CD4-positive, alpha-beta T cell treated with Interleukin-6 for 4 hours (primary cell): ENCODE data around the gene RNF43.

Source experiments
- DNase-seq: peaks from one replicate; pipeline ENCODE4 v3.0.0-alpha.2; 2020; ENCODE audit warnings: mixed read lengths

The RNF43 gene

GRCh38 chr17:58380207-58381123 lies 36.9 kb downstream of the RNF43 start:
- no peak for DNase-seq

- no peak for DNase-seq
These were observed 37.9 kb downstream of the RNF43 start for GRCh38 chr17:58379511-58379824.

DNA sequence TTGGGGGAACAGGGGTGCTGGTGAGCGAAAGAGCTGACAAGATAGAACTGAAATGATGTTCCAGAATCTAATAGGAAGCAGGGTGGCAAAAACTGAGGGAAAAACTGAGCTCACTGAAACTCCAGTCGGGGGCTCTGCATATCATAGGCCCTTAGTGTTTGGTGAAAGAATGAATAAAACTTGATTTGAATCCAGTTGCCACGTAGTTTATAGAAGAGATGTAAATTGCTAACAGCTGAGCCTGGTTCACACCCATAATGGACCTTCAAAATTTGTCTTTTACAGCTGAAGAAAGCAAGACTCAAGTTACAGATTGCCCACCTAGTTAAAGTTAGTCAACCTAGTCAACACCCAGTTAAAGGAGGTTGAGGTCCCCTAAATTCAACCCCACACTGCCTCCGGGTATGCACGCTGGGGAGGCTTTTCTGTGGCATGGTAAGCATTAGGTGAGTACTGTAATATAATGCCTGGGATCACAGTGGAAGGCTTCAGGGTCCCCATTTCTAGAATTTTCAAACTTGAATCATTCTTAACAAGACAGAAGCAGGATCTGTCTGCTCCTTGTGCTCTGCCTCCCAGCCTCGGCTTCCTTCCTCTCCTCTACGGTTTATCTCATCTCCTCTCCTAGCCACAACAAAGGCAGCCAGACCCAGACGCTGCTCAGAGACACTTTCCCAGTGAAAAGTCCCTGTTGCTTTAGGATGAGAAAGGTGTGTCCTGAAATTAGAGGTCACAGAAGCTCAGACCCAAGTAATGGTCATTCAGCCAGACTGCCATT lies 38.4 kb downstream of the RNF43 start:
- peak; percentile 43 for DNase-seq

DNA sequence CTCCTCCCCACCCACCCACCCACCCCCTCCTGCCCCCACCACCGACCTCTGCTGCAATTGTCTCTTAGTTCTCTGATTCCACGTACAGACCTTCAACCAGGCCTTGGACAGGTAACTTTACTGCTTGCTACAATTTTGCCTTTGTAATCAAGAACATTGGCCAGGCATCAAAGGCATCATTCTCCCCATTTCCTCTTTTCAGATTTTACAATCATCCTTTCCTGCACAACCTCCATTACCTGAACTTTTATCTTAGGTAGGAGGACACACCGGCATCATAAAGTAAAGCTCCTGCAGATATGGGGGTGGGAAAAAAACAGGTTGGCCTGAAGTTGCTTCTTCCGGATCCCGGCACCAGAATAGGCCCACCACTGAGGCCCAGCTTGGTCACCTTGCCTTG lies 39.7 kb downstream of the RNF43 start:
- DNase-seq = no peak

- DNase-seq = no peak
These were observed 40.2 kb downstream of the RNF43 start for GRCh38 chr17:58377093-58377601.

DNA sequence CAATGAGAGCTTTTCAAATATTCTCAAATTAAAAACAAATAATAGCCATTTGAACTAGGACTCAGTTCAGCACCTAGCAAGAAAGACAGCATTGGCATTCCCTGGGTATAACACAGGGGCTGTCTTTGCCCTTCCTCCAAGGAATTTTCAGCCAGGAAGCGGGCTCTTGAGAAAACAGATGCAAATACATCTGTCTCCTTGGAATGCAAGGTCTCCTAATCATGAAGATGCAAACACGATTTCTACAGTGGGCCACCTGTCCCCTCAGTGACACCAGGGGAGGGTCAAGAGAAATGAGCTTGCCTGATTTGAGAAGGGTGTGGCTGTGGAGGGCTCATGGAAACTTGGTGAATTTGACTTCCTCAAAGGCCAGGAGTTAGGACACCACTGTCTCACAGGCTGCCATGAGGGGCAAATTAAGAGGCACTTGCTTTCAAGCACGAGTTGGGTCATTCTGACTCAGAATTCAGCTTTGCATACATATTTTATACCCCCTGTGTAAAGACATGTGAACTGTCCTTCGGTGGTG lies 40.8 kb downstream of the RNF43 start:
- DNase-seq = no peak

DNA sequence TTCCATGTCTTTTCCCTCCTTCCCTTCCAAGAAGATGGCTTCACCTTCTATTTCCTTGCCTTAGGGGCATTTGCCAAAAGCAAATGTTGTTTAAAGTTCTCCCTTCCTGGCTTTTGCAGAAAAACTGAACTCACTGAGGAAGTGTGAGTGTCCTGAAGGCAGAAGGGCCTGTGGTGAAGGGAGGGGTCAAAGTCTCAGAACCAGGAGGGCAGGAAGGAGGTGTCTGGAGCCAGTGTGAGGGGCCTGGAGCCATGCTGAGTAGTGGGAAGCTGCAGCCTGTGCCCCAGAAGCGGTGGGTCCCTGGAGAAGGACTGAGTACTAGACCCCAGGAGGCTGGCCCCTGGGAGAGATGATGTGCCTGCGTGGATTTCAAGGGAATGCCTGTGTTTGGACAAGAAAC lies 41.5 kb downstream of the RNF43 start:
- DNase-seq = no peak

- no peak for DNase-seq
These were observed 42.1 kb downstream of the RNF43 start for GRCh38 chr17:58375256-58375655.

DNA sequence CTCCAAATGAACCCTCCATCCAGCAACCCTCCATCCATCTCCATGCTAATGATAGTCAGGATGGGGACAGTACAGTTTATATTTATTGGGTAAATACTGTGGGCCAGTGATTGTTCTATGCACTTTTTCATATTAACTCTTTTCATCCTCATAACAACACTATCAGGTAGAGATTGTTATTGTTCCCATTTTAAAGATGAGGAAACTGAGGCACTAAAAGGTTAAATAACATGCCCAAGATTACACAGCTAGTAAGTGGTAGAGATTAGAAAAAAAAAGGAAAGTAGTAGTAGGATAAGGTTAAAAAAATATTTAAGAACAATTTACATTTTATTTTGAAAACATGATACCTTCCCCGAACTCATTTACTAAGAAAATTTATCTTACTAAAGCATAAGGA lies 43.4 kb downstream of the RNF43 start:
- DNase-seq = no peak

GRCh38 chr17:58373003-58373402 lies 44.3 kb downstream of the RNF43 start:
- no peak for DNase-seq

DNA sequence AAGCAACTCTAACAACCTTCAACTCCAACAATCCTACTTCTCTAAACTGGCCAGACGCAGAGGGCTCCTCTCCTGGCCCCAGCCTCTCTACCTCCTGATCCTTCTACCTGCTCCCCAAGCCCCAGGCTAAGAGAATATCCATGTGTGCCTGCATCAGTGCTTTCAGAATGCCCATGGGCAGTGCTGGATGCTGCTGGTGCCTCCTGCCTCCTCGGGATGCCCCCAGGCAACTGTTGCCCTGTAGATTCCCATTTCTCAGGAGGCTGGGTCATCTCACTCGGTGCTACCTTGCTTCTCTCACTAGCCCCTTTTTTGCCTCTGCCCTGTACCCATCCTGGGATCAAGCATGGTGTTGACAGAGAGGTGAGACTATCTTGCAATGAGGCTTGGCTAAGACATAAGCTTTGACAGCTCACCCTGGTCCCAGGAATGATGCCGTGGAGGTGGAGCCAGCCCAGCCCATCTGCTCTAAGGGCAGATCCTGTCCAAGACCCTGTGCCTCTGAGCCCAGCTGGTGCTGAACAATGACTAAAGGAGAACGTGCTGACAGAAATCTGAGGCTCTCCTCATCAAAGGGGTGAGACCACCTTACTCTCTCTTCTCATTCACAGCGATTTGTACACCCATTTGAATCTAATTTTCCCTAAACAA lies 45.9 kb downstream of the RNF43 start:
- no peak for DNase-seq

GRCh38 chr17:58370716-58371115 lies 46.6 kb downstream of the RNF43 start:
- DNase-seq = no peak

DNA sequence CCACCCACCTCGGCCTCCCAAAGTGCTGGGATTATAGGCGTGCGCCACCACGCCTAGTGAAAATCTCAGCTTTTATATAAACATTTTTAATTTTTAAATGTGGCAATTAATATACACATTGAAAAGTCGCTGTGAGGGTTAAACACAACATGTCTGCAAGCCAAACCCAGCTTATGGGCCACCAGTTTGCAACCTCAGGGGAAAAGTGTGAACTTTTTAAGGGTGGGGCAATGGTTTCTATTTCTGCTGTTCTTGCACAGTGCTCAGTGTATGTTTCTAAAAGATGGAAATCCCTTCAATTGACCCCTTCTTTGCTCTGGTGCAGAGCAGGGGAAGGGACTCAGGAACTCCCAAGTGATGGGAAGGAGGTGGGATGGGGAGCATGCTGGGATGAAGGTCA lies 47.0 kb downstream of the RNF43 start:
- DNase-seq = no peak

DNA sequence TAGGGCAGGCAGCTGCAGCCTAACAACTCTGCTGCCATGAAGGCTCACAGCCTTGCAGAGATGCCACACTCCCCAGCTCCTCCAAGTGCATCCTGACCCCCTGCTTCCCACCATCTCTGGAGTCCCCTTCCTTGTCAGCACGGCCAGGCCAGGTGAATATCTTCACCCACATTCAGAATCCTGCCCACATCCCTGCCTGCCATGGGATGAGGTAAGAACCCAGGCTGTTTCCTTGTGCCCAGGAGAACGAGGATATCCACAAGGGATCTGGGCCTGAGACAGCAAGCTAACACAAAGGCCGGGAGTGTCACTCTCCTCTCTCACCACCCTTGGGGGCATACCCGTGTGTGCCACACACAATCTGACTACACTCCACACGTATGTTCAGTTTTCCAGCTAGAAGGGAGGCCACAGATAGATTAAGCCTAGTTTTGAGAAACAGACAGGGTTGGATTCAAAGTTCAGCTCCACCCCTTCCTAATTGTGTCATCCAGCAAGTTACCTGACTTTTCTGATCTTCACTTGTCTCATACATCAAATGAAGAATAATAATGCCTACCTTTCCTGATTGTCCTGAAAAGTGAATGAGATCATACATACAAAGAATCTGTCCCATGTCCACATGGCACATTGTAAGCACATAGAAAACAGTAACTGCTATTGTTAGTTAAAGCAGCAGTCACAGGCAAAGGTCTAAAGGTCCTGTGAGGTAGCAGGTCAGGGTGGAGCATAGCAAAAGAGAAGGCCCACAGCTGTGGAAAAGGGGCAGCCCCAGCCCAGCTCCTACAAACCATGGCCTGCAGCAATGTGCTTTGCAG lies 47.9 kb downstream of the RNF43 start:
- no peak for DNase-seq

GRCh38 chr17:58368860-58369213 lies 48.5 kb downstream of the RNF43 start:
- no peak for DNase-seq
